ENCODE data around the gene CA12. TPM values are rescaled to one million over a fixed set of nuclear protein-coding genes. Genes with fewer than 3 reads are reported as not detected.

CA12 gene
- total and polyA plus RNA-seq, 12 donors, result under 0.01 to 1.4 (median 0.31) TPM; not detected in 2

DNA sequence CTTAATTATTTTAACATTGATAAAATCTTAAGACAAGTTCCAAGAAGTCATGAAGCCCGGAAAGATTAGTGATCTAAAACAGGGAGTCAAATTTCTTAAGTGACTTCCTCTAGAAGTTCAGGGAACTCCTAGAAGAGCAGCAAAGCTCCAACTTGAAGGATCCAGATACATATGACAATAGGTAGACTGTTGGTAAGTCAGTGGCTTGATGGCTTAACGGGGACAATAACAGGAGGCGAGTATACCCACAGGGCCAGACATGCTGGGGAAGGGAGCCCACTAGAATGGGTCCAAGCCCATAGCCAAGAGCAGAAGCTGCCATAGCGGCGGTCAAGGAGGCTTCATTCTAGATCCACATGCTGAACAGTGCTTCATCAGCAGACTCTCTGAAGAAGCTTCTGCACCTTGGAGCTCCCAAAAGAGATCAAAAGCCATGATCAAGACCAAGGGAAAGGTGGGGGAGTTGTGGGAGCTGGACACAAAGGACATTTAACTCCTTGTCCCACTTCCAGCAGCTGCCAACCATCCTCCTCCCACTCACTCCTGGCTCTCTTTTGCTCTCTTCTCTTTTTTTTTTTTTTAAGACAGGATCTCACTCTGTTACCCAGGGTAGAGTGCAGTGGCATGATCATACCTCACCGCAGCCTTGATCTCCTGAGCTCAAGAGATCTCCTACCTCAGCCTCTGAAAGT lies 10.2 kb upstream of the CA12 start:
- no peak overlapping the region for H3K4me3 ChIP-seq
- H3K4me1 ChIP-seq (replicated peaks in 1 of 2), result no peaks in the 10 kb centered on the region
- no peaks in the 10 kb centered on the region for H3K9me3 ChIP-seq (replicated peaks in 1 of 3)
- H3K27me3 ChIP-seq, result no peaks in the 10 kb centered on the region
- H3K36me3 ChIP-seq (replicated peaks in 1 of 2), result no peaks in the 10 kb centered on the region
- WGBS, 4 donors, result 82 to 93% (median 87%) methylated on average over 6 of the region's 6 CpGs
- TF ChIP-seq POLR2A (IDR thresholded peaks at IDR 0.05), result no peak
- intact Hi-C loops (cut with DNase I), result no loop called here
- H3K27ac ChIP-seq, result no peak overlapping the region
- DNase-seq, result no peak

DNA sequence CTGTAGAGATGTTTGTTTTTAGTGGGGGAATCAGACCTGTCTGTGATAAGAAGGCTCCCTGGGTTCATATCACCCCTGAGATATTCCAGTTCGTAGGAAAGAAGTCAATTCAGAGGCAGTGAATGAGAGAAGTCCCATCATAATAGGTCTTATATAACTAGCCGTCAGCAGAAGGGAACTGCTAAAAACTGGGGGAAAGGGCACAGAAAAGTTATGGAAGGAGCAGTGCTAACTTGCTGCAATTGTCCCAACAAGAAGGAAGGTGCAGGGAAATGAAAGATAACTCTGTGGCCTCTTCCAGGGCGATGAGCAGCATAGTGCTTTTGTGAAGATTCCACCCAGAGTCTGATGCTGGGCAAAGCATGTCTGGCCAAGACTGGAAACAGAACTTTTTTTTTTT lies 9.0 kb upstream of the CA12 start:
- no peaks in the 10 kb centered on the region for H3K9me3 ChIP-seq (replicated peaks in 1 of 3)
- no peak for TF ChIP-seq POLR2A (IDR thresholded peaks at IDR 0.05)
- TF ChIP-seq, protein P1, sequence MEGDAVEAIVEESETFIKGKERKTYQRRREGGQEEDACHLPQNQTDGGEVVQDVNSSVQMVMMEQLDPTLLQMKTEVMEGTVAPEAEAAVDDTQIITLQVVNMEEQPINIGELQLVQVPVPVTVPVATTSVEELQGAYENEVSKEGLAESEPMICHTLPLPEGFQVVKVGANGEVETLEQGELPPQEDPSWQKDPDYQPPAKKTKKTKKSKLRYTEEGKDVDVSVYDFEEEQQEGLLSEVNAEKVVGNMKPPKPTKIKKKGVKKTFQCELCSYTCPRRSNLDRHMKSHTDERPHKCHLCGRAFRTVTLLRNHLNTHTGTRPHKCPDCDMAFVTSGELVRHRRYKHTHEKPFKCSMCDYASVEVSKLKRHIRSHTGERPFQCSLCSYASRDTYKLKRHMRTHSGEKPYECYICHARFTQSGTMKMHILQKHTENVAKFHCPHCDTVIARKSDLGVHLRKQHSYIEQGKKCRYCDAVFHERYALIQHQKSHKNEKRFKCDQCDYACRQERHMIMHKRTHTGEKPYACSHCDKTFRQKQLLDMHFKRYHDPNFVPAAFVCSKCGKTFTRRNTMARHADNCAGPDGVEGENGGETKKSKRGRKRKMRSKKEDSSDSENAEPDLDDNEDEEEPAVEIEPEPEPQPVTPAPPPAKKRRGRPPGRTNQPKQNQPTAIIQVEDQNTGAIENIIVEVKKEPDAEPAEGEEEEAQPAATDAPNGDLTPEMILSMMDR (IDR thresholded peaks at IDR 0.05), result no peak
- no peaks in the 10 kb centered on the region for H3K27me3 ChIP-seq
- no peak for DNase-seq
- H3K4me3 ChIP-seq, result no peak overlapping the region
- no peak overlapping the region for H3K27ac ChIP-seq
- H3K36me3 ChIP-seq (replicated peaks in 1 of 2), result no peaks in the 10 kb centered on the region
- 66 to 77% (median 70%) methylated on average over 3 of the region's 3 CpGs for WGBS, 4 donors
- no peaks in the 10 kb centered on the region for H3K4me1 ChIP-seq (replicated peaks in 1 of 2)
- intact Hi-C loops (cut with DNase I), result no loop called here

DNA sequence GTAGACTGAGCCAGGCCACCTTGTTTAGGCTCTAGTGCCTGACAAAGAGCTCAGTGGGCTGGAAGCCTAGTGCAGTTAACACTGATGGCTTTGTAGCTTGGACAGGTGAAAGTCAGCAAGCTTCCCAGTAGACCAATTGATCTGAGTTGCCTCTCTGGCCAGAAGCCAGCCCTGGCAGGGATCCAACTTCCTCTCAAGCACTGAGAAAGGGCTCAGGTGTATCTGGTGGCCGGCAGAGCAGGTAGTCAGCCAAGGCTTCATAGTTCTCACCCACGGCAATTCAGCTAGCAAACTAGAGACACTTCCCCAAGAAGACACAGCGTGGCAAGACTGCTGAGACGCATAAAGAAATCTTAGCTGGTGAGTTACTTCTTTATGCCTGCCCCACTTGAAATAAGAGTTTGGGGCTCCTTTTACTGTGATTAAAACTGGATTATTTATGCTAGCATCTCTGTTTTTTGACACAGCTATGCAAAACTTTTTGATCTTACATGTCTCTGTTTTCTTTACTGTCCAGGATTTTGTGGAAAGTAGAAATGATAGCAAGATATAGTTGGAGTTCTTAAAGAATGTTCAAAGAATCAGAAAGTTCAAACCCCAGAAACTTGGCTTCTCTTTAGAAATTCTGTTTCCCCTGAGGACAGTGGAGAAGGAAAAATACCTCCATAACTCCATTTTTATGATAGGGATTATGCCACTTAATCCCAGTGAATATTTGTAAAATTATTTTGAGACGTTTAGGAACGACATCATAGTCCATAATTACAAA lies 8.4 kb upstream of the CA12 start:
- Histone ChIP-seq H3K4me1 (replicated peaks in 1 of 2) (no peaks in the 10 kb centered on the region), H3K27me3 (no peaks in the 10 kb centered on the region), H3K4me3 (no peak overlapping the region), H3K36me3 (replicated peaks in 1 of 2) (no peaks in the 10 kb centered on the region), H3K27ac (no peak overlapping the region), H3K9me3 (replicated peaks in 1 of 3) (no peaks in the 10 kb centered on the region)
- intact Hi-C loops (cut with DNase I), result no loop called here
- DNase-seq, result peak in 1 of 7 donors; percentile 31
- 66 to 77% (median 72%) methylated on average over 5 to 6 of the region's 6 CpGs for WGBS, 4 donors
- TF ChIP-seq POLR2A (IDR thresholded peaks at IDR 0.05), result no peak
- TF ChIP-seq, protein P1 (IDR thresholded peaks at IDR 0.05), result no peak

DNA sequence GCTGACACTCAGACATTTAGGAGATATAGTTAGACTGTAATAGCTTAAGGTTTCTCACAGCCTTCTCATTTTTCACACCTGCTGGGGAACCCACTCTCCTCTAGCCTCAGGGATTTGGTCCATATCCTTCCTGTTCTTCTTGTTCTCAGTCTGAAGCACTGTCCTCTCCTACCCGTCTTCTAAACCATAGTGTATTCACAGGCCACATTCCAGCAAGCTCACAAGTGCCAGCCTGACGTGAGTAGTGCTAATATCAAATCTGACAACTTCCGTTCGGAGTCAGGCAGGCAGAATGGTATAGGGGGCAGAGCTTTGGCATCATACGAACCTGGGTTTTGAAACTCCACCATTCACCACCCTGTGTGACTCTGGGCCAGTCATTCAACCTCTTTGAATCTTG lies 6.9 kb upstream of the CA12 start:
- TF ChIP-seq, protein P1 (IDR thresholded peaks at IDR 0.05), result no peak
- no peak for TF ChIP-seq POLR2A (IDR thresholded peaks at IDR 0.05)
- intact Hi-C loops (cut with DNase I), result no loop called here
- H3K27ac ChIP-seq, result no peak overlapping the region

More for the DNA sequence above, 6.9 kb upstream of the CA12 start:
- DNase-seq, result no peak
- H3K36me3 ChIP-seq (replicated peaks in 1 of 2), result no peaks in the 10 kb centered on the region
- 77 to 88% (median 86%) methylated on average over 4 to 5 of the region's 5 CpGs for WGBS, 4 donors
- H3K4me3 ChIP-seq, result no peak overlapping the region
- H3K4me1 ChIP-seq (replicated peaks in 1 of 2), result no peaks in the 10 kb centered on the region
- H3K9me3 ChIP-seq (replicated peaks in 1 of 3), result no peaks in the 10 kb centered on the region
- no peaks in the 10 kb centered on the region for H3K27me3 ChIP-seq
